HFF-Myc (cell line): Measurements from ENCODE around the gene GRSF1.

Source experiments
- DNase-seq: peaks from one replicate; pipeline ENCODE4 v3.0.0-alpha.2; 2011; ENCODE audit warnings: low read depth; ENCODE audit errors: extremely low read depth
- H3K4me3 ChIP-seq: replicated peaks from 2 replicates; pipeline ENCODE4 v1.5.1; 2011; ENCODE audit warnings: low read depth, mild to moderate bottlenecking, control low read depth, low read length
- TF ChIP-seq, protein P1 (sequence below): IDR thresholded peaks from 2 replicates; pipeline ENCODE4 v1.5.1; 2012; ENCODE audit warnings: mild to moderate bottlenecking, low read depth, low read length, control low read depth; ENCODE audit errors: missing control alignments

The GRSF1 gene

DNA sequence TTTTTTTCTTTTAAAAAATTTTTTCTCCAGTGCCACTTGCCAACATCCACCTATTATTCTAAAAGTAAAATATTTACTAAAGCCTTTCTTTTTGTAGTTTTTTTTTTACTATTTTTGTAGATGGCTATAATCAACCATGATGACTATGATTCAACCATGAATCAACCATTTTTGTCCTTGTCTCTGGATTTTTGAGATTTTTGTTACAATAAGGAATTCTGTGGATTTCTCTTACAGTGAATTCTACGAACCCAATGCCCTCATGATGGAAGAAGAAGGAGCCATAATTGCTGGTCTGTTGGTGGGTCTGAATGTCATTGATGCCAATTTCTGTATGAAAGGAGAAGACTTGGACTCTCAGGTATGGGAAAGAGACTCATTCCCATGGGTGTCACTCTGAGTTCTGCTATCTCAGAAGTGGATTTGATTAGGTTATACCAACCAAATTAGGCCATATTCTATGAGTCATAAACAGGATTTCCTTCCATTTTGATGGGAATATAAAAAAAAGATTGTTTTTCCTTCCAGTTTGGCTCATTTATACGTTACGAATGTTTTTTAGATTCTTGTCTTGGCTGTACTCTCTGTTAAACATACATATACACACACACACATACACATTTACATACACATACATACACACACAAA is 71.3 kb downstream of the GRSF1 start:
- no peak overlapping the region for H3K4me3 ChIP-seq
- DNase-seq = no peak
- TF ChIP-seq, protein P1, sequence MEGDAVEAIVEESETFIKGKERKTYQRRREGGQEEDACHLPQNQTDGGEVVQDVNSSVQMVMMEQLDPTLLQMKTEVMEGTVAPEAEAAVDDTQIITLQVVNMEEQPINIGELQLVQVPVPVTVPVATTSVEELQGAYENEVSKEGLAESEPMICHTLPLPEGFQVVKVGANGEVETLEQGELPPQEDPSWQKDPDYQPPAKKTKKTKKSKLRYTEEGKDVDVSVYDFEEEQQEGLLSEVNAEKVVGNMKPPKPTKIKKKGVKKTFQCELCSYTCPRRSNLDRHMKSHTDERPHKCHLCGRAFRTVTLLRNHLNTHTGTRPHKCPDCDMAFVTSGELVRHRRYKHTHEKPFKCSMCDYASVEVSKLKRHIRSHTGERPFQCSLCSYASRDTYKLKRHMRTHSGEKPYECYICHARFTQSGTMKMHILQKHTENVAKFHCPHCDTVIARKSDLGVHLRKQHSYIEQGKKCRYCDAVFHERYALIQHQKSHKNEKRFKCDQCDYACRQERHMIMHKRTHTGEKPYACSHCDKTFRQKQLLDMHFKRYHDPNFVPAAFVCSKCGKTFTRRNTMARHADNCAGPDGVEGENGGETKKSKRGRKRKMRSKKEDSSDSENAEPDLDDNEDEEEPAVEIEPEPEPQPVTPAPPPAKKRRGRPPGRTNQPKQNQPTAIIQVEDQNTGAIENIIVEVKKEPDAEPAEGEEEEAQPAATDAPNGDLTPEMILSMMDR = no peak
